Inflammatory macrophage treated with lipopolysaccharide for 1 hour (primary cell): ENCODE data around the gene GPC3.
"Not testable (repeated sequence)": the region's sequence is repeated elsewhere in the genome, so short reads cannot be mapped to it uniquely, and the experiment has no call there.

Experiments
- DNase-seq, 2 donors: peaks; one replicate each; pipeline ENCODE4 v3.0.0-alpha.2; 2020 to 2022

The GPC3 gene

DNA sequence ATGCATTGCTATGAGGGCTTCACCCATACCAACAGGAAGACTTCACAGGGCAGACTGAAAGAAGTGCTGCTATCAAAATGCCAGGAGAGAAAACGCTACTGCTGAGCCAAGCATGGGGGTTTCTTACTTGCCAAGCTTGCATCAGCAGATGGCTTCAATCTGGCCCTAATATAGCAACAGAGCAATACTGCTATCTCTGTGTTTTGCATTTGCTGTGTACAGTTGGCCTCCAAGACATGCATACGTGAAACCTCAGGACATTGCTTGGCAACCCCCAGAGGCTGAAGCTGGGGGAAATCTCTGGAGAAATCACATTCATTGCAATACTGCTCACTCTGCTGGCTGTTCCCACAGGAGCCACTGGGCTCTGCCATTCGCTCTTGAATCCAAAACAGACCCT lies 442.9 kb downstream of the GPC3 start:
- no peak for DNase-seq

DNA sequence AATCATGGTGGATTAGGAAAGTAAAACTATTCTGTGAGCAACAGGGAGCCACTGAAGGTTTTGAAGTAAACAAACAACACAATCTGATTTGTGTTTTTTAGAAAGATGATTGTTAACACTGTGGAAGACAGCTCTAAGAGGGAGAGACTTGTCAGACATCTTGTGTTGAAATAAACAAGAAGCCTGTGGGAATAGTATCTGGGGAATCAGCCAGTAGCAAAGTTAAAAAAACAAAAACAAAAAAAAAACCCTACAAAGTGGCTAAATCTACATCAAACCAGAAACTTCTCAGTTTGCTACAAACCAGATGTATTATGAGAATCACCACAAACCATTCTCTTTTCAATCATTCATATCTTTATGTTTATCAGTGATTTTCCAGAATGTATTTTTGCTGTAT lies 444.4 kb downstream of the GPC3 start:
- no peak for DNase-seq

DNA sequence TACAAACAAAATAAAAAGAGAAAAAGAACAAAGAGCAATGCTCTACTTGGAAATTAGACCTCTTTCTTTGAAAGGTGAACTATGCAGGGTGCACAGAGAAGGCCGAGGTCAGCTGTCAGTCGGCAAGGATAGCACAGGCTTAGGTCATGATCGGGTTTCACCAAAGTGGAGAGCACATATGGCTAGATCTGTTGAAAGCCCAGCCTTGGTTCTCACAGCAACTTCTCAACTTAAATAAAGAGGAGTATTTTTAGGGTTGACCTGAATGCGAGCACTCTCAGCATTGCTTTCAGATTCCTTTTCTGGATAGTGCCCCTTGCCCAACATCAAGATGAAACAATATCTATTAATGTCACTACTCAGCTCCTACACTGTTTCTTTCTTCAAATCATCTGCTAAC lies 447.2 kb downstream of the GPC3 start:
- no peak for DNase-seq

DNA sequence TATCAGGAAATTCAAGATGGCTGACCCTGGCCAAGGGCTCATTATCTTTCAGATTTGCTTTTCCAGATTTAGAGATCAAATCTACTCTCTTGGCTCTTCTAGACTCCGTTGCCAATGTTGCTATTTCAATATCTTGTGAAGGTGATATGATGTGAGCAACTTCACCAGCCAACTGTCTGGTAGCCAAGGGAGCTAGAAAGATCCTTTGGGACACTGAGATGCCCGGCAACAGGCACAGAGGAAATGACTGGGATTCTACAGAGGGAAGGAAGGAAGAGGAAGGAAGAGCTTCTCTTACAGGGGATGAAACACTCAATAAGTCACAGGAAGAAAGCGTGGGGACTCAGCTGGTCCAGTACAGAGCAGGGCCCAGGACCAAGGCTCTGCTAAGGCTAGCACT lies 448.3 kb downstream of the GPC3 start:
- no peak for DNase-seq

DNA sequence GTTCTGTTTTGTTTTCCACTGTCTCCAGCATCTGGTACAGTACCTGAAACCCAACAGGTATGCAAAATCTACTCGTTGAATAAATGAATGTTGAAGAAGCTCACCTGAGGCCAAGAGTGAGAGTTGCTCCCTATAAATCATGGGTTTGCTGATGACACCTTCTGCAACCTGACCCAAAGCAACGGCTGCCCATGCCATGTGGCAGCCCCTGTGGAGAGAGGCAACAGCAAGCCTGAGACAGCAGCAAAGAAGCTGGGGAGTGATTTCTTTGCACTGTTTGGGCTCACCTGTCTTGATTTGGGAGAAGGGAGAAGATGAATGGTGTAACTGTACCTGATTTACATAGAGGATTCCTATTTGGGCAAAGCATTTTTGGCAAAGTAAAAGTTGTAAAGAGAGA lies 450.3 kb downstream of the GPC3 start:
- no peak for DNase-seq

DNA sequence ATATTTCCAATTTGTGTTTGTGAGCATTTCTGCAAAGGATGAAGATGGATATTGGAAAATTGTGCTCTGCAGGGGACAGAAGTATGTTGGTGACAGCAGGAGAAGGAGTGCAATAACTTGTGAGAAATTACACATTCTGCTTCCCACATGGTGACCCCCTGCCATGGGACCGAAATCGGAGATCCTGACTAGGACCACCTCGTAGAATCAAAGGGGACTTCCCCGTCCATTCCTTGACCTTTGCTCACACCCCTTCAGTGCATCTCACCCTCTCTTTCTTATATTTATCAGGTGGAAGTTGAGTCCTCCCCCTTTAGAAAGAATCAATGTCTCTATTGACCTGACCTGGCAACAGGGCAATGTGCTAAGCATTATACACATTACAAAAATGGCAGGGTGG lies 451.2 kb downstream of the GPC3 start:
- DNase-seq, result no peak

DNA sequence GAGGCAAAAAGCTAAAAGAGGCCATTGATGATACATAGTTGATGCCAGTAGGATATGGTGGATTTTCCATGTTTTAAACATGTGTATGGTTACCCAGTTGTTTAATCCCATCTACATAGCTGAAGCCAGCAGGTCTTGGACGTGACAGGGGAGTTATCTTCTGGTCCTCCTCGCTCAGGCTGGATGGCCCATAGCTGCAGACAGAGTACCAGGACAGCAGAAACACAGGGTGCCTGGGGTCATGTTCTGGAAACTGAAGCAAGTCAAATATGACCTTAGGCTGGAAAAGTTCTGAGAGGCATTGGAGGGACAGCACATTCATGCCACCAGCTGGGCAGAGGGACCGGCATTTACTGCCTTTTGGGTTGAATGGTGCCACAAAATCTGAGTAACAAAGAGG lies 452.1 kb downstream of the GPC3 start:
- no peak for DNase-seq

DNA sequence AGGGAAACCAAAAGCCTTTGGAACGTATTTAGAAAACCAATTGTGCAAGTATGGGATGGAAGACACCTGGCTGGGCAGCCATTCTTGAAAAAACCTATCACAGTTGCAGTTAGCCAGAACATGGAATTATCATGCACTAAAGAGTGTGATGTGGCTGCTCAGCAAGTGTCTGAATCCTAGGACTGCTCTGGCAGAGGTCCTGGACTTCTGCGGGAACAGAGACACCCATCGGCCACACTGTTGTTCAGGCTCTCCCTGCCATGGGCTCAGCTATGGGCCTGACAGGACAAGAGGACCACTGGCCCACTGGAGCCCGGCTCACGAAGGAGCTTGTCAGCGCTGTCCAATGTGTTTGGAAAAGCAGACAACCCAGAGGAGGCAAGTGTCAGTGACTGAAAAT lies 454.4 kb downstream of the GPC3 start:
- no peak for DNase-seq

DNA sequence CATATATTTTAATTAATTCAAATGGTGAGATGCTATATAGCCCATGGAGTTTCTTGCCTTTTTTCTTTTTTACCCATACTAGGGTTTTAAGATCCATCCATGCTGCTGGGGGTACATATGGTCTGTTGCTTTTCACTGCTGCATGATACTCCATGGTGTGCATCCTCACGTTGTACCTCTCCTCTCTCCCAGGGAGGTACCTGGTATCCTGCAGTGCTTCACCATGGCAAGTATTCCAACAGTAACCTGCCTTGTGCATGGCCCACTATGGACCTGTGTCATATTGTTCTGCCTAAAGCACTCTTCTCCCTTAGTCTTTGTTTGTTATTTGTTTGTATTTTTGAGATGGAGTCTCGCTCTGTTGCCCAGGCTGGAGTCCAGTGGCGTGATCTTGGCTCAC lies 455.8 kb downstream of the GPC3 start:
- no peak for DNase-seq

DNA sequence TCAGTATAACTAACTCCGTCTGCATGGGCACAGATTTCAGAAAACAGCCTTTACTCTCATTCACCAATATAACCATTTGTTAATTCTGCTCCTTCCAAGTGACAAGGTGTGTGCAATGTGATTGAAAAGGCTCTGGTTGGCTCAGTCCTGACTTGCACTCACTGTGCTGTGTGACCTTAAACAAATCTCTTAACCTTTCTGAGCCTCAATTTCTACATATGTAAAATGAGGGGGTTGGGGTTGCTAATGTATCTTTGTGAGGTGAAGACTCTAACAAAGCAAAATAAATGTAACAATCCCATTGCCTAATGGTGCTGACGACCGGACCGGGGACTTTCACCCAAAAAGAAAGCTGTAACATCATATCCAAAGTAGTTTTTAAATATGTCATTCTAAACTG lies 457.6 kb downstream of the GPC3 start:
- no peak for DNase-seq

DNA sequence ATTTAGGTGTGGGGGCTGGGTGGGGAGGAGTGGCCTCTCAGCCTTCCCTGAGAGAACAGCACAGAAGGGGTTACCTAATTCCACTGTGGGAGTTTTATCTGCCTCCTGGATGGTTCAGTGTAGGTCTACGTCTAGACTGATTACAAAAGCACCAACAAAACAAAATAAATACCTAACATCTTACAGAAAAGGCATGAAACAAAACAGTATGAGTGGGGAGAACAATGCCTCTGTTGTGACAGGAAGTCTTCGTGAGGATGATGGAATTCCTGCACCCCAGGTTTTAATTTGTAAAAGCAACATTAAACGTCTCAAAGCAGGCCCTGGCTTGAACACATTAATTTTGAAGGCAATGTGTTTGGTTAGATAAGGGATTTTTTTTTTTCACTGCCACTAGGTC lies 458.0 kb downstream of the GPC3 start:
- DNase-seq, result no peak

DNA sequence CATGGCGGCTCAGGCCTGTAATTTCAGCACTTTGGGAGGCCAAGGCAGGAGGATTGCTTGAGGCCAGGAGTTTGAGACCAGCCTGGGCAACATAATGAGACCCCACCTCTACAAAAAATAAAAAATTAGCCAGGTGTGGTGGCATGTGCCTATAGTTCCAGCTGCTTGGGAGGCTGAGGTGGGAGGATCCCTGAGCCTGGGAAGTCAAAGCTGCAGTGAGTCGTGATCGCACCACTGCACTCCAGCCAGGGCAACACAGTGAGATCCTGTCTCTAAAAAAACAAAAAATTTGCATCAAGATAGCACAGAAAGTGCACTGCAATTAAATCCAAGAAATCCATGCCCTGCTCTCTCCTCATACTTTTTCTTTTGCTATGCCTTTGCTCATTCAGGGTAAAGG lies 458.6 kb downstream of the GPC3 start:
- DNase-seq, result not testable (repeated sequence)

DNA sequence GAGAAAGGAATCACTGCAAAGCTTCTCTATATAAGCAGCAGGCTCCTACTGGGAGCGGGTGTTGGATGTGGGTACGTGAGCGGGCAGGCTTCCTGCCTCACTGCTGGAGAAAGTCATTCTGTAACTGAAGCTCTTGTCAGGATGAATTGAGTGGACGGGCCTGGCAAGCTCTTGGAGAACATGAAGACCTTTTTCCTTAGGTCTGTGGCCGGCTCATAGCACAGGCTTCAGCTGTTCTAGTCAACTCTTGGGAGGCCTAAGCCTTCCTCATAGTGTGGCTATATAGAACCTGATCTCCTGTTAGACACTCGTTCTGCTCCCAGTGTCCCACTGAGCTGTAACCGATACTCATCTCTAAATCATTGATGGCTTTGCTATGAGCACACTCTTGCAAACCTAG lies 461.9 kb downstream of the GPC3 start:
- DNase-seq, result no peak

DNA sequence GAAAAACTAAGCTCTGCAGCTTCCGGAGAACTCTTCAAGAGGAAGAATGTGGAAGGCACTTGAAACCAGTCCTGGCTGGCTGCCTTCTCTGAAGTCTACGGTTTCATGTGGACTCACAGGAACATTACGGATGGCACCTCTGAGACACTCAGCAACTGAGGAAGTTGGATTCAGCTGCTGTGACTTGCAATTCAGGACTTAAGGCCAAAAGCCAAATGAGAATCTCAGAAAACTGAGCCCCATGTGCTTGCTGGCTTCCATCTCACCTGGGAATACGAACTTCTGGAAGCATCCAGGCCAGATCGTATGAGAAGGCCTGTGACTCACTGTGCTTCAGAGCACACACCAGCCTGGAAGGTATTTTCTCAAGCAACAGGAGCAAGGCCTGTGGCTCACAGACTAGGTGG lies 462.3 kb downstream of the GPC3 start:
- DNase-seq, result no peak

DNA sequence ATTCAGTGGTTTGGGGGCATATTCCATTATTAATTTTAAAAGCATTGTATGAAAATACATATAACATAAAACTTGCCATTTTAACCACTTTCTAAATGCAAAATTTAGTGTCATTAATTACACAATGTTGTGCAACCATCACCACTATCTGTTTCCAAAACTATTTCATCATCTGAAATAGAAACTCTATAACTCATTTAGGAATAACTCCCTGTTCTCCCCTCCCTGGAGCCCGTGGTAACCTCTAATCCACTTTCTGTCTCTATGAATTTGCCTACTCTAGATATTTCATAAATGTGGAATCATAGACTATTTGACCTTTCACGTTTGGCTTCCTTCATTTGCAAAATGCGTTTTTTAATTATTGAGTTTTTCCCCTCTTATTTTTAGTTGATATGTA lies 468.7 kb downstream of the GPC3 start:
- DNase-seq, result peak; percentile 65 to 72

DNA sequence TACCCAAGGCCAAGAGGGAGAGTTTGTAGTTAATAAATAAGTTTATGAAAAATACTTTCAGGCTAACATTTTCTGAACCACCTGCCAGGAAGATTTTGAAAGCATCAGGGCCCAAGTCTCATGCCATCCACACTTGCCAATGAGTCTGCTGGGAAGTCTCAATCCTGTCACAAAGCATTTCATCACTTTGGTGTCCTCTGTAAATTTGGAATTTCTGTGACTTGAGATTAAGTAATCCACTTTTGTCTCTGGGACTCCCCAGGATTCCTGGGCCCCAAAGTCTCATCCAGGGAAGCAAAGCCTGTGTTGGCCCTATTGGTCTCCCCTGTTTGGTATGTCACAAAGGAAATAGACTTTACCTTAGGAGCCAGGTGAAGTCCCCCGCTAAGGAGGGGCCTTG lies 470.9 kb downstream of the GPC3 start:
- peak; percentile 48 to 66 for DNase-seq

DNA sequence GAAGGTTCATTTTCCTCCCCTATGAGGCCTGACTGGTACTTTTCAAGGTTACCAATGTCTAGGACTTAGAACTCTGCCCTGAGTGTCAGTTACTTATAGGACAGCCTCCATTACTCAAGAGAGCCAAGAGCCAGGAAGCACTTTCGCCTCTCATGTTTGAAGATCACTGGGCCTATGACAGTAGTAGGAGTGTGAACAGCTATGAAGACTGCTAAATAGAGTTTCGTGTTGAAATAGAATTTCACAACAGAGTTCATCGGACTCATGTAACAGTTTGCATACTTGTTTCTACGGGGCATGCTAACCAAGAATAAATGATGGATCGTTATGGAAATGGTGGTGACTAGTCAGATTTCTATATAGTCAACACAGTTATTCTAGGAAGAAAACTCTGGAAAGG lies 472.3 kb downstream of the GPC3 start:
- DNase-seq, result peak; percentile 39 to 78

DNA sequence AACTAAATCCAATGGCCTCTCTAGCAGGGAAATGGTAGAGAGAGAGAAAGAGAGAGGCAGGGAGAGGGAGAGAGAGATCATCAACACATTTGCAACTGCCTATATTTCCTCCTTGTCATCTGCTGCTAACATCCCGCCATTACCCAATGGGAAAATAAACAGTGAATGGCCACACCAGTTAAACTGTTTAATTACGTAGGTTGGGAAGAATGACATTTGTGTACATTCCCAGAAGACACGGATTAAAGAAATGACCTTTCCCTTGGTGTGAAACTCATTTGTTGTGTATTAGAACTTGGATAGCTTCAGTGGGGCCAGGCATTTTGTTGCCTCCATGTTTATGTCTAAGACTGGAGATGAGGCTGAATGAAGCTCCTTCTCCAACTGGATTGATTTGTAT lies 474.4 kb downstream of the GPC3 start:
- no peak for DNase-seq

DNA sequence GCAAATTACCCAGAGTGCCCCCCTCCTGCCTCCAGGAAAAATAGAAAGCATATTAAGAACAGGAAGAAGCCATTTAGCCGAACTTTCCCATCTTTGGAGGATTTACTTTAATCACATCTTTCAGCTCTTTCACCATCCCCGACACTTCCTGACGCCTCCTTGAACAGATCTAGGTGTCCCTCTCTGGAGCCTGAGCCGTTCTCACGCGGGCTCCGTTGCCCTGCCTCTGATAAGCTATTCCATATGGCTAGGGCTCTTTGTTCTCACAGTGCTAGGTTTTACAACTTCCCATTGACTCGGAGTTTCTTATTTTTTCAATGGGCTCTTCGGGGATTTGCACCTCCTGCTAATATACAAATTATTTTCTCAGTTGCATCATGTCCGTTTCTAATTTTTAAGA lies 488.0 kb downstream of the GPC3 start:
- DNase-seq, result no peak

DNA sequence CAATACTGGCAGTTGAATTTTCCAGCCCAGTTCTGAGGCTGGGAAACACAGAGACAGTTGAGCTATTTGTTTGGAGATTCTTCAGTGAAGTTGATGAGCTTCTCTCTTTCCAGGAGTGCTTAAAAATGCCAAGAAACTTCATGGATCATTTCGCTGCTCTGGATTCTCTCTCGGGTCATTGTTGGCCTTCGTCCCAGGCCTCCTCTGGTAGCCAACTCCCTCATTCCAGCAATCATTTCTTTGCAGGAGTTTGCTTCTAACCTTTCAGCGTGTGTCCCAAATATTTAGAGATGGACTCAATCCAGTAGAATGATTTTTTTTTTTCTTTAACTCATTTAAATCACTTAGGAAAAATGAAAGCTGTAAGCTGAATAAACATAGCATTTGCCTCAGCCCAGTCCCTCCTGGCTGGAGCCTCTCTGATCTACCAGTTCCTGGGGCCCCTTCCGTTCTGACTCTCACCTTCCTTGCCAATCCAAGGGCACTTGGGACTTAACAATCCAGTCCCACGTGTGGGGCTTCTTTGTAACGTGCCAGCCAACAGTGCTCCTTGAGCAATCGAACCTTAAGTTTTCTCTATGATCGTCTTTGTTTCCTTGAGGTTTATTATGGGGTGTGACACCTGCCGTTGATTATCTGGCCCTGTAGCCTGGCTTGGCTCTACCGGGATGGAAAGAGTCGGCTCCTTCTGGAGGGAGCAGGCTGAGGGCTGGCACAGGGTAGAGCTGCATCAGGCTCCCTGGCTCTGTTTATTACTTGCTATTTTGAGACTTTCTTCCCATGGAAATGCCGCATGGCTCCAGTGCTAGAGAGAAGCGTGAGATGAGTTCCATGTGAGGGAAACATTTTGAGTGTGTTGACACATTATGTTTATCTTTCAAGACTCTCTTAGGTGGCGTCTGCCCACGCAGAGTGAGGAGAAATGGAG lies 489.7 kb downstream of the GPC3 start:
- DNase-seq, result no peak

DNA sequence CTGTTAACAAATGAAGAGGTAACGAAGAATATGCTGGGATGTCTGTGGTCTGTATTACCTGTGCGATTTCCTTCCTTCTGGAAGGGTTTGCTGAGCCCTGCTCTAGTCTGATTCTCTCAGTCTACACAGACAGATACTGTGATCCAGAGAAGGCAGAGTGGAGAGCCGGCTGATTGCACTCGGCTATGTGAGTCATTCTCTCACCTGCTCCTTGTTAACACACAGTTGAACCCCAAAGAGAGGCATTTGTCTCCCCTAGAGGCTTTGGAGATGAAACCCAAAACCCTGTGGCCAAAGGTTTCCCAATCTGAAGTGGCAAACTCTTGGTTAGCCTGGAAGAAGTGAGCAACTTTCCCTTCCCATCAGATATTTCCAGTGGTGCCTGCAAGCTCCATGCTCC lies 492.0 kb downstream of the GPC3 start:
- DNase-seq, result no peak

DNA sequence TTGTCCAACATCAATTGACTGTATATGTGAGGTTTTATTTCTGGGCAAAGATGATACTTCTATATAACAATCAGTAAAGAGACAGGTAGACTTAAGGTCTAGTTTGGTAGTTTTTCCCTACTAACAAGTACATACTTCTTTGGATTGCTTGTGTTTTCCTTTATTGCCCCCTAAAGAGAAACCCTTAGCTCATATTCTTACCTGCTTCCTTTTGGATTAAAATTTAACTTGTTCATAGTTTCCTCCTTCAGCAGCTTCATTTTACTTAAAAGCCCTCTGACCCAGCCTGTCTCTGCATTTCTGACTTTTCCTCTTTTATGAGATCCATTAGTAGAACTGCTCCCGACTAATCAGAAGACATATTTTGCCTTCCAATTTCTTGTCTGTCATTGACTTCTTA lies 494.4 kb downstream of the GPC3 start:
- DNase-seq, result no peak
